ENCODE results near the gene CNPY2. TPM values are rescaled to one million over a fixed set of nuclear protein-coding genes. Genes with fewer than 3 reads are reported as not detected.
"Not testable (repeated sequence)": the region's sequence is repeated elsewhere in the genome, so short reads cannot be mapped to it uniquely, and the experiment has no call there.

Gene CNPY2
- total and polyA plus RNA-seq, 11 donors, result 26.8 to 67.3 (median 39.0) TPM

- TF ChIP-seq POLR2A (IDR thresholded peaks at IDR 0.05), result no peak
- no peak for TF ChIP-seq CTCF (IDR thresholded peaks at IDR 0.05)
- H3K27ac ChIP-seq, result no peak overlapping the region
- no peak overlapping the region for H3K4me3 ChIP-seq
- H3K27me3 ChIP-seq, result no peaks in the 10 kb centered on the region
- ATAC-seq, result no peak
- intact Hi-C loops (cut with DNase I), result no loop called here
- H3K9me3 ChIP-seq, result no peaks in the 10 kb centered on the region
- peaks cover 0 to 5% (median 2%) of the 10 kb centered on the region in 12 donors for H3K4me1 ChIP-seq
- H3K36me3 ChIP-seq, result peaks cover 0 to 100% (median 97%) of the 10 kb centered on the region in 9 donors
- no peak for DNase-seq
Measured at GRCh38 chr12:56280849-56281248, 34.9 kb downstream of the CNPY2 start.

GRCh38 chr12:56278905-56279304 is 36.9 kb downstream of the CNPY2 start:
- Histone ChIP-seq H3K9me3 (no peaks in the 10 kb centered on the region), H3K4me3 (no peak overlapping the region), H3K27ac (no peak overlapping the region), H3K4me1 (no peaks in the 10 kb centered on the region), H3K27me3 (no peaks in the 10 kb centered on the region), H3K36me3 (peaks cover 7 to 100% (median 99%) of the 10 kb centered on the region in 9 donors)
- TF ChIP-seq POLR2A (IDR thresholded peaks at IDR 0.05), result no peak
- no peak for TF ChIP-seq CTCF (IDR thresholded peaks at IDR 0.05)
- no peak for DNase-seq
- WGBS, 4 donors, result 97 to 100% (median 97%) methylated on average over 3 of the region's 3 CpGs
- intact Hi-C loops (cut with DNase I), result no loop called here
- no peak for ATAC-seq

GRCh38 chr12:56274299-56274698 is 41.5 kb downstream of the CNPY2 start:
- Histone ChIP-seq H3K4me1 (peaks cover 0 to 26% (median 9%) of the 10 kb centered on the region in 12 donors), H3K4me3 (no peak overlapping the region), H3K27ac (no peak overlapping the region), H3K36me3 (peaks cover 7 to 100% (median 97%) of the 10 kb centered on the region in 9 donors), H3K27me3 (no peaks in the 10 kb centered on the region), H3K9me3 (no peaks in the 10 kb centered on the region)
- TF ChIP-seq CTCF (IDR thresholded peaks at IDR 0.05), result no peak
- no peak for TF ChIP-seq POLR2A (IDR thresholded peaks at IDR 0.05)
- intact Hi-C loops (cut with DNase I), result no loop called here
- WGBS, 4 donors, result 91 to 98% (median 92%) methylated on average over 2 of the region's 2 CpGs
- DNase-seq, result no peak
- ATAC-seq, result no peak

GRCh38 chr12:56272468-56272867 is 43.3 kb downstream of the CNPY2 start:
- Histone ChIP-seq H3K4me1 (peaks cover 0 to 41% (median 11%) of the 10 kb centered on the region in 12 donors), H3K36me3 (peaks cover 7 to 89% (median 82%) of the 10 kb centered on the region in 9 donors), H3K27ac (peak overlapping the region in 9 of 12 donors; percentile 24 to 99 (median 79))
- ATAC-seq, result peak in 1 of 4 donors; percentile 5
- WGBS, 4 donors, result 46 to 64% (median 52%) methylated on average over 2 of the region's 2 CpGs
- DNase-seq; H3K9me3 ChIP-seq; H3K27me3 ChIP-seq; H3K4me3 ChIP-seq; intact Hi-C loops (cut with DNase I): not testable (repeated sequence)

- intact Hi-C loops (cut with DNase I), result no loop called here
- no peaks in the 10 kb centered on the region for H3K9me3 ChIP-seq
- no peaks in the 10 kb centered on the region for H3K27me3 ChIP-seq
- 0 to 17% (median 14%) methylated on average over 1 of the region's 1 CpG for WGBS, 4 donors
- DNase-seq (peak in 2 of 5 donors; percentile 18 to 29), ATAC-seq (peak; percentile 61 to 81 (median 70))
- peak overlapping the region; percentile 66 to 99 (median 82) for H3K27ac ChIP-seq
- TF ChIP-seq POLR2A (IDR thresholded peaks at IDR 0.05) (peak in 1 of 2 donors; percentile 39), CTCF (IDR thresholded peaks at IDR 0.05) (peak in 7 of 12 donors; percentile 11 to 50 (median 38))
- H3K4me1 ChIP-seq, result peaks cover 0 to 50% (median 15%) of the 10 kb centered on the region in 12 donors
- H3K4me3 ChIP-seq, result no peak overlapping the region
- peaks cover 7 to 75% (median 68%) of the 10 kb centered on the region in 9 donors for H3K36me3 ChIP-seq
Measured at GRCh38 chr12:56271031-56271430, 44.8 kb downstream of the CNPY2 start.
